AG09309 (cell line): ENCODE data around the gene DUSP7.

Source experiments
- DNase-seq: peaks from one replicate; pipeline ENCODE4 v3.0.0-alpha.2; 2010; ENCODE audit warnings: low read depth
- H3K4me3 ChIP-seq: 2 replicates; pipeline ENCODE4 v1.5.1; 2011; ENCODE audit warnings: mild to moderate bottlenecking, low read depth, low read length, moderate library complexity; ENCODE audit not compliant: control insufficient read depth
- TF ChIP-seq, protein P1 (sequence below): IDR thresholded peaks from 2 replicates; pipeline ENCODE4 v1.5.1; 2011; ENCODE audit warnings: mild to moderate bottlenecking, low read depth, low read length, inconsistent platforms; ENCODE audit not compliant: insufficient read depth, control insufficient read depth; ENCODE audit errors: missing control alignments

Gene DUSP7, protein sequence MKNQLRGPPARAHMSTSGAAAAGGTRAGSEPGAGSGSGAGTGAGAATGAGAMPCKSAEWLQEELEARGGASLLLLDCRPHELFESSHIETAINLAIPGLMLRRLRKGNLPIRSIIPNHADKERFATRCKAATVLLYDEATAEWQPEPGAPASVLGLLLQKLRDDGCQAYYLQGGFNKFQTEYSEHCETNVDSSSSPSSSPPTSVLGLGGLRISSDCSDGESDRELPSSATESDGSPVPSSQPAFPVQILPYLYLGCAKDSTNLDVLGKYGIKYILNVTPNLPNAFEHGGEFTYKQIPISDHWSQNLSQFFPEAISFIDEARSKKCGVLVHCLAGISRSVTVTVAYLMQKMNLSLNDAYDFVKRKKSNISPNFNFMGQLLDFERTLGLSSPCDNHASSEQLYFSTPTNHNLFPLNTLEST

DNA sequence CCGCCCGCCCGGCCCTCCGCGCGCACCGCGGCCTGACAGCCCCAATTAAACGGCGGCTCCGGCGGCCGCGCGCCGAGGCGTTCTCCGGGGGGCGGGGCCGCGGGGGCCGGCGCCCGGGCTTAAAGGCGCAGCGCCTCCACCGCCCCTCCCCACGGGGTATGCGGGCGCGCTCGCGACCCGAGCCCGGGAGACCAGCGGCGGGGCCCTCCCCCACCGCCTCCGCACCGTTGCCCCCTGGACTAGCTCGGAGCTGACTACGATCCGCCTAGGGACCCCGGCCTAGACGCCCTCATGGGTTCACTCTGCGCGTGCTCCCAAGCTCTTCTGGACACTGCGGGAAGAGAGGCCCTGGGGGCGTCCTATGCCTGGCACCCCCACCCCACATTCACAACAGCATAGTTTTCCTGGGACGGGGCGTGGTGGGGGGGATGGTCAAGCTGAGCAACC lies at the start of gene DUSP7:
DUSP7 (minus strand) TSS at position 51 of the 447 bp plus-strand sequence. CDS start 205 bp downstream, outside the sequence.
- DNase-seq = no peak
- H3K4me3 ChIP-seq = peak within 1 kb of the TSS; percentile 84
- TF ChIP-seq, protein P1, sequence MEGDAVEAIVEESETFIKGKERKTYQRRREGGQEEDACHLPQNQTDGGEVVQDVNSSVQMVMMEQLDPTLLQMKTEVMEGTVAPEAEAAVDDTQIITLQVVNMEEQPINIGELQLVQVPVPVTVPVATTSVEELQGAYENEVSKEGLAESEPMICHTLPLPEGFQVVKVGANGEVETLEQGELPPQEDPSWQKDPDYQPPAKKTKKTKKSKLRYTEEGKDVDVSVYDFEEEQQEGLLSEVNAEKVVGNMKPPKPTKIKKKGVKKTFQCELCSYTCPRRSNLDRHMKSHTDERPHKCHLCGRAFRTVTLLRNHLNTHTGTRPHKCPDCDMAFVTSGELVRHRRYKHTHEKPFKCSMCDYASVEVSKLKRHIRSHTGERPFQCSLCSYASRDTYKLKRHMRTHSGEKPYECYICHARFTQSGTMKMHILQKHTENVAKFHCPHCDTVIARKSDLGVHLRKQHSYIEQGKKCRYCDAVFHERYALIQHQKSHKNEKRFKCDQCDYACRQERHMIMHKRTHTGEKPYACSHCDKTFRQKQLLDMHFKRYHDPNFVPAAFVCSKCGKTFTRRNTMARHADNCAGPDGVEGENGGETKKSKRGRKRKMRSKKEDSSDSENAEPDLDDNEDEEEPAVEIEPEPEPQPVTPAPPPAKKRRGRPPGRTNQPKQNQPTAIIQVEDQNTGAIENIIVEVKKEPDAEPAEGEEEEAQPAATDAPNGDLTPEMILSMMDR = no peak

DNA sequence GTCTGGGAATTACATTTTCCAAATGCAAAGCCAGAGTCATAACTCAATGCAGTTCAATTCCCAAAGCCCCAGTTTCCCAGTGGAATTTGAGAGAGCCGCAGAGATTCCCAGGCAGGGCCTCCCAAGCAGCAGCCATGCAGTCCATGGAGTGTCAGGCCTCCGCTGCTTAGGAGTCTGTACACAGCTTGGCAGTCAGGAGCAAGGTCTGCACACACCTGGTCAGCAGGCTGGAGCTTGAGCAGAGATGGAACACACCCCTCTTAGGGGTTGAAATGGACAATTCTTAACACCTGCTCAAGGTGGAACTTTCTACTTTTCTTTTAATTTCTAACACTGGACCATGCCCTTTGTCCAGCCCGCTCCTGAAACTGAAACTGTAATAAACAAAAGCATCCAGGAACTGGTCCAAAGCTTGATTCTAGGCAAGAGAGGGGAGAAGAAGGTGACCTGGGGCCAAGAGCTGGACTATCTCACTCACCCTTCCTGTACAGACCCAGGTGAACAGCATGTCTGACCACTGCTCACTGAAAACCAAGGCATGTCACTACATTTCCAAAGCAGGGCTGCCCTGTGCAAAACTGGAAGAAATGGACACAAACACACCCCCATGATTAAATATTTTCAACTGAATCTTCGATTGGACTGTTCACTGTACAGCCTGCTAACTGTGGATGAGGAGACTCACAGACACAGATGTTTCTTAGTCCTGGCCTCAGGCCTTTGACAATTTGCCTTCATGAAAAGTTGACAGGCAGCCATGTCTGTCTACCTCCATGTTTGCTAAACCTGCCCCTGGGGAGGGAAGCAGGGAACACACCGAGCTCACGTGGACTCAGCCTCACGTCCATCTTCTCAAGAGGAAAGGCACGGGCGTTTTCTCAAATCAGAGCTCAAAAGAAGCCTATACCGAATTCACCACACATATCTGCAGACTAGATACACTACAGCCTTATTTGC lies 48.6 kb upstream of the DUSP7 start:
- DNase-seq = no peak
- no peak overlapping the region for H3K4me3 ChIP-seq
- TF ChIP-seq, protein P1 = no peak

DNA sequence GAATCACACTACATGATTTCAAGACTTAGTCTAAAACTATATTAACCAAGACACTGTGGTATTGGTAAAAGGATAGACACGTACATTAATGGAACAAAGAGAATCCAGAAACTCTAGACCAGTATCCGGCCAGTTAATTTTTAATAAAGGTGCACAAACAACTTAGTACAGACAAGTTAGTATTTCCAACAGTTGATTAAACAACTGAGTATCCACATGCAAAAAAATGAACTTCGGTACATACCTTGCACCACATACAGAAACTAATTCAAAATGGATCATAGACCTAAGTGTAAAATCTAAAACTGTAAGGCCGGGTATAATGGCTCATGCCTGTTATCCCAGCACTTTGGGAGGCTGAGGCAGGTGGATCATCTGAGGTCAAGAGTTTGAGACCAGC lies 46.6 kb upstream of the DUSP7 start:
- TF ChIP-seq, protein P1 = no peak
- no peak overlapping the region for H3K4me3 ChIP-seq
- no peak for DNase-seq

DNA sequence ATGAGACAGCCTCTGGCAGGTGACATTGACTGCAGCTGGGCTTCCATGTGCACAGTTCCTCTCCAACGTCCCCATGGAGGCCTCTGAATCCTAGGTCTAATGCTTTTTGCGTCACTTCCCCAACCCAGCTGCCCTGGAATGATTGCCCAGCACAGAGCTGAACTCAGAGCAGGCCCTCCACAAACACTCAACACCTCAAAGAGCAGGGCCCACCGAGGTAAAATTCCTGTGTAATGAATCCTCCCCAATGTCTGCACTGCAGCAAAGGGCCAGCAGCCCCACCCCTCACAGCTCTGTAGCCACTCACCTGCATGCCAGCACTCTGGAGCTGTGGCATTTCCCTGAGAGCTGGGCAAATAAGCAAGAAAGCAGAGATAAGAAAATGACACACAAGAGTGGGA lies 42.6 kb upstream of the DUSP7 start:
- TF ChIP-seq, protein P1 = no peak
- no peak overlapping the region for H3K4me3 ChIP-seq
- no peak for DNase-seq

DNA sequence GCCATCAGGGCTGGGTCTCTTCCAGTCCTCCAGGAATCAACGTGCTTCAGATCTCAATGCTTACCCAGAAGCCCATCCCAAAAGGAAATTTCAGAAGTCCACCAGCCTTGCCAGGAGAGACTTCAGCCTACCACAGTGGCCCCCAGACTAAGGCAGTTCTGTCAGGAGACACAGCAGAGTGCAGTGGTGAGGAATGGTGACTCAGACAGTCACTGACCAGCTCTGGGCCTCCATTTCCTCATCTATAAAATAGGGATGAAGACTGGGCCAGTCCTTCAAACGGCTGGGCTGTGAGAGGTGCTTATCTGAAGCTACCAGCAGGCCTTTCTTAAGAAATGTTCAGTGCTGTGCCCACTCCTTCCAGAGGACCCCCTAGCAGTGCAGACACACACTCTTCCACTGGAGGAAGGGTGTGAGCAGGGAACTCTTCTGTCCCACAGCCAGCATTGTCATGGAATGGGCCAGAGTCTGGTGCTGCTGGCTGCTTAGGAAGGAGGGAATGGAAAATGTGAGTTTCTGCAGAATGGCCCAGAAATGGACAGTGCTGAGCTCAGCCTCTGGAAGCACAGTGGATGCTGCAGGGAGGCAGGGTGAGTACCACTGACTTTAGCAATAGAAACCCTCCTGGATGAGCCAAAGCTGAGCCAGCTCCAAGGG lies 41.6 kb upstream of the DUSP7 start:
- H3K4me3 ChIP-seq = no peak overlapping the region
- TF ChIP-seq, protein P1 = no peak
- no peak for DNase-seq
